Caco-2 (cell line): ENCODE results near the gene EEF1A1. TPM values are rescaled to one million over a fixed set of nuclear protein-coding genes. Genes with fewer than 3 reads are reported as not detected.
"Not testable (repeated sequence)": the region's sequence is repeated elsewhere in the genome, so short reads cannot be mapped to it uniquely, and the experiment has no call there.

Source experiments
- BruUV-seq: library from RNA; stranded (reverse); fragments of 400-500 nt; replicated peaks from 2 replicates; lab custom pipeline; 2021; lab: Mats Ljungman, UMichigan
- CTCF ChIA-PET: fragments of 300-600 bp; sonication (Branson Sonifier 250); formaldehyde crosslinking; loops from one replicate; lab custom pipeline; 2022; ENCODE audit warnings: antibody characterized with exemption; lab: Charles Lee
- POLR2A ChIA-PET: fragments of 300-600 bp; sonication (Branson Sonifier 250); formaldehyde crosslinking; loops from one replicate; lab custom pipeline; 2022; ENCODE audit warnings: antibody characterized with exemption; lab: Charles Lee
- DNase-seq, 2 experiments: peaks; one replicate each; pipeline versions ENCODE4 v3.0.0 to v3.0.0-alpha.2; 2020 to 2022
- H3K27me3 ChIP-seq: replicated peaks from 2 replicates; pipeline ENCODE4 v1.6.0; 2011; ENCODE audit warnings: low read length; ENCODE audit not compliant: control insufficient read depth, insufficient read depth
- H3K36me3 ChIP-seq: 2 replicates; pipeline ENCODE4 v1.5.1; 2011; ENCODE audit warnings: low read length; ENCODE audit not compliant: control insufficient read depth, insufficient read depth
- H3K4me1 ChIP-seq: fragments of 250-450 bp; sonication (Bioruptor Pico); 2 replicates; pipeline ENCODE4 v1.5.1; 2020; ENCODE audit warnings: mild to moderate bottlenecking
- H3K4me3 ChIP-seq: 2 replicates; pipeline ENCODE4 v1.5.1; 2011; ENCODE audit warnings: low read depth, mild to moderate bottlenecking, control low read depth, low read length
- H3K9me3 ChIP-seq: fragments of 250-450 bp; sonication (Bioruptor Pico); 2 replicates; pipeline ENCODE4 v1.5.1; 2020; ENCODE audit warnings: mild to moderate bottlenecking, moderate library complexity
- H3K27ac Mint-ChIP-seq: one replicate; pipeline ENCODE4 v1.8.0; 2022; ENCODE audit warnings: mixed read lengths; ENCODE audit not compliant: unreplicated experiment
- H3K27me3 Mint-ChIP-seq: one replicate; pipeline ENCODE4 v1.8.0; 2022; ENCODE audit warnings: mixed read lengths; ENCODE audit not compliant: insufficient read depth, unreplicated experiment
- H3K36me3 Mint-ChIP-seq: one replicate; pipeline ENCODE4 v1.8.0; 2022; ENCODE audit warnings: mild to moderate bottlenecking, mixed read lengths; ENCODE audit not compliant: insufficient read depth, unreplicated experiment
- H3K4me1 Mint-ChIP-seq: one replicate; pipeline ENCODE4 v1.8.0; 2022; ENCODE audit warnings: low read depth, mixed read lengths; ENCODE audit not compliant: unreplicated experiment
- H3K4me3 Mint-ChIP-seq: one replicate; pipeline ENCODE4 v1.8.0; 2022; ENCODE audit warnings: mild to moderate bottlenecking, moderate library complexity, mixed read lengths; ENCODE audit not compliant: unreplicated experiment
- H3K9me3 Mint-ChIP-seq: one replicate; pipeline ENCODE4 v1.8.0; 2022; ENCODE audit warnings: mixed read lengths; ENCODE audit not compliant: unreplicated experiment
- intact Hi-C: fragments of 100-400 bp; cut with micrococcal nuclease; formaldehyde crosslinking; loops from one replicate; pipeline ENCODE4 v1.10.0; 2022; ENCODE audit not compliant: unreplicated experiment
- total RNA-seq: library from RNA; stranded (reverse); gene quantifications from 2 replicates; pipeline ENCODE4 v1.2.3, GENCODE V29; 2022
- TF ChIP-seq, protein P1 (sequence below), 2 experiments: fragments of 200-600 bp in 1 of 2; IDR thresholded peaks; 1 replicate in 1 of 2; 2 replicates in 1 of 2; pipeline versions ENCODE4 v1.5.1 to v1.8.0; 2011 to 2022; ENCODE audit warnings: antibody characterized with exemption in 1 of 2, control low read depth in 1 of 2, inconsistent platforms in 1 of 2, low read depth in 1 of 2, low read length in 1 of 2, mild to moderate bottlenecking in 1 of 2, moderate library complexity in 1 of 2; ENCODE audit not compliant: insufficient read depth in 1 of 2, severe bottlenecking in 1 of 2, unreplicated experiment in 1 of 2

EEF1A1 gene
- total RNA-seq, 1 experiment from 2014 or later, result 9,491 TPM

DNA sequence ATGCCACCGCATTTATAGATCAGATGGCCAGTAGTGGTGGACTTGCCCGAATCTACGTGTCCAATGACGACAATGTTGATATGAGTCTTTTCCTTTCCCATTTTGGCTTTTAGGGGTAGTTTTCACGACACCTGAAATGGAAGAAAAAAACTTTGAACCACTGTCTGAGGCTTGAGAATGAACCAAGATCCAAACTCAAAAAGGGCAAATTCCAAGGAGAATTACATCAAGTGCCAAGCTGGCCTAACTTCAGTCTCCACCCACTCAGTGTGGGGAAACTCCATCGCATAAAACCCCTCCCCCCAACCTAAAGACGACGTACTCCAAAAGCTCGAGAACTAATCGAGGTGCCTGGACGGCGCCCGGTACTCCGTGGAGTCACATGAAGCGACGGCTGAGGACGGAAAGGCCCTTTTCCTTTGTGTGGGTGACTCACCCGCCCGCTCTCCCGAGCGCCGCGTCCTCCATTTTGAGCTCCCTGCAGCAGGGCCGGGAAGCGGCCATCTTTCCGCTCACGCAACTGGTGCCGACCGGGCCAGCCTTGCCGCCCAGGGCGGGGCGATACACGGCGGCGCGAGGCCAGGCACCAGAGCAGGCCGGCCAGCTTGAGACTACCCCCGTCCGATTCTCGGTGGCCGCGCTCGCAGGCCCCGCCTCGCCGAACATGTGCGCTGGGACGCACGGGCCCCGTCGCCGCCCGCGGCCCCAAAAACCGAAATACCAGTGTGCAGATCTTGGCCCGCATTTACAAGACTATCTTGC lies 725 bp downstream of the EEF1A1 start:
- TF ChIP-seq, protein P1, sequence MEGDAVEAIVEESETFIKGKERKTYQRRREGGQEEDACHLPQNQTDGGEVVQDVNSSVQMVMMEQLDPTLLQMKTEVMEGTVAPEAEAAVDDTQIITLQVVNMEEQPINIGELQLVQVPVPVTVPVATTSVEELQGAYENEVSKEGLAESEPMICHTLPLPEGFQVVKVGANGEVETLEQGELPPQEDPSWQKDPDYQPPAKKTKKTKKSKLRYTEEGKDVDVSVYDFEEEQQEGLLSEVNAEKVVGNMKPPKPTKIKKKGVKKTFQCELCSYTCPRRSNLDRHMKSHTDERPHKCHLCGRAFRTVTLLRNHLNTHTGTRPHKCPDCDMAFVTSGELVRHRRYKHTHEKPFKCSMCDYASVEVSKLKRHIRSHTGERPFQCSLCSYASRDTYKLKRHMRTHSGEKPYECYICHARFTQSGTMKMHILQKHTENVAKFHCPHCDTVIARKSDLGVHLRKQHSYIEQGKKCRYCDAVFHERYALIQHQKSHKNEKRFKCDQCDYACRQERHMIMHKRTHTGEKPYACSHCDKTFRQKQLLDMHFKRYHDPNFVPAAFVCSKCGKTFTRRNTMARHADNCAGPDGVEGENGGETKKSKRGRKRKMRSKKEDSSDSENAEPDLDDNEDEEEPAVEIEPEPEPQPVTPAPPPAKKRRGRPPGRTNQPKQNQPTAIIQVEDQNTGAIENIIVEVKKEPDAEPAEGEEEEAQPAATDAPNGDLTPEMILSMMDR (IDR thresholded peaks at IDR 0.05; ENCODE audit: insufficient read depth in 1 of 2, low read depth in 1 of 2, low read length in 1 of 2, severe bottlenecking in 1 of 2, unreplicated experiment in 1 of 2), result no peak
- peaks cover 12% of the 10 kb centered on the region for H3K36me3 ChIP-seq
- CTCF ChIA-PET, result no interaction called here

DNA sequence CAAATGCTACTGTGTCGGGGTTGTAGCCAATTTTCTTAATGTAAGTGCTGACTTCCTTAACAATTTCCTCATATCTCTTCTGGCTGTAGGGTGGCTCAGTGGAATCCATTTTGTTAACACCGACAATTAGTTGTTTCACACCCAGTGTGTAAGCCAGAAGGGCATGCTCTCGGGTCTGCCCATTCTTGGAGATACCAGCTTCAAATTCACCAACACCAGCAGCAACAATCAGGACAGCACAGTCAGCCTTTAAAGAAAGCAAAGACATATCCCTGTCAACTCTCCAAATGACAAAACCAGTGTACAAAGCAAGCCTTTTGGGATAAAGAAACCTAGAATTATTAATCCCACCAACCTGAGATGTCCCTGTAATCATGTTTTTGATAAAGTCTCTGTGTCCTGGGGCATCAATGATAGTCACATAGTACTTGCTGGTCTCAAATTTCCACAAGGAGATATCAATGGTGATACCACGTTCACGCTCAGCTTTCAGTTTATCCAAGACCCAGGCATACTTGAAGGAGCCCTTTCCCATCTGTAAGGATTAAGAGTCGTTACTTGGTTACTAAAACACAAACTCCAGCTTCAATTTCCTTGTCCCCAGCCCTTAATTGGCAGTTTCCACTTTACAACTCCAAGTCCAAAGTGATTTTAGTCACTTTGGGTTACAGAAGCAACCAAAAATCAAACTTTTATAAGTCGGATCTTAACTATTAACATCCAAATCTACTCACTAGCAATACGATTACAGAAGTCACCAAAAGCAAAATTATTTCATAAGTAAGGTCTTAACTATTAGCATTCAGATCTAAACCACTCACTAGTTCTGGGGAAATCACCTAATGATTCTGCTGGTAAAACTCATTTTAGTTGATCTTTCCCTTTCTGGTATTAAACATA lies 1.6 kb downstream of the EEF1A1 start:
- H3K27me3 Mint-ChIP-seq, H3K27me3 ChIP-seq, H3K9me3 ChIP-seq, DNase-seq, H3K9me3 Mint-ChIP-seq, intact Hi-C loops, H3K4me1 ChIP-seq, CTCF ChIA-PET: not testable (repeated sequence)
- H3K4me1 Mint-ChIP-seq, result peaks cover 11% of the 10 kb centered on the region
- peak overlapping the region; percentile 81 for H3K4me3 Mint-ChIP-seq
- peaks cover 12% of the 10 kb centered on the region for H3K36me3 ChIP-seq
- H3K36me3 Mint-ChIP-seq, result peaks cover 86% of the 10 kb centered on the region
- peak overlapping the region; percentile 76 for H3K4me3 ChIP-seq
- H3K27ac Mint-ChIP-seq, result peak overlapping the region; percentile 98
- TSS peak; percentile 36 for BruUV-seq
- POLR2A ChIA-PET, result interaction anchor here (0.6 to 2.9 kb wide), 3 partner anchors 17 to 68 kb away, joined by 3 to 18 read pairs (median 4); no protein-coding TSS in a partner anchor

More for the DNA sequence above, 725 bp downstream of the EEF1A1 start:
- Histone ChIP-seq H3K9me3 (no peaks in the 10 kb centered on the region), H3K4me3 (peak overlapping the region; percentile 76), H3K27me3 (no peaks in the 10 kb centered on the region), H3K4me1 (peaks cover 8% of the 10 kb centered on the region)
- POLR2A ChIA-PET, result interaction anchor here (0.6 to 4.5 kb wide), 9 partner anchors 16 to 1685 kb away, joined by 3 to 70 read pairs (median 4); partner anchors contain the start of genes MTO1 and SLC17A5
- H3K27me3 Mint-ChIP-seq, result no peaks in the 10 kb centered on the region
- peak overlapping the region; percentile 81 for H3K4me3 Mint-ChIP-seq
- H3K36me3 Mint-ChIP-seq, result peaks cover 78% of the 10 kb centered on the region
- peaks cover 11% of the 10 kb centered on the region for H3K4me1 Mint-ChIP-seq
- no TSS peak for BruUV-seq
- DNase-seq, result peak; percentile 72 to 73
- H3K27ac Mint-ChIP-seq, result peak overlapping the region; percentile 98
- no peaks in the 10 kb centered on the region for H3K9me3 Mint-ChIP-seq
- intact Hi-C loops, result loop anchor here (5.0 kb wide), 1 partner anchor 68 kb away; the partner anchor contains the start of gene CGAS

DNA sequence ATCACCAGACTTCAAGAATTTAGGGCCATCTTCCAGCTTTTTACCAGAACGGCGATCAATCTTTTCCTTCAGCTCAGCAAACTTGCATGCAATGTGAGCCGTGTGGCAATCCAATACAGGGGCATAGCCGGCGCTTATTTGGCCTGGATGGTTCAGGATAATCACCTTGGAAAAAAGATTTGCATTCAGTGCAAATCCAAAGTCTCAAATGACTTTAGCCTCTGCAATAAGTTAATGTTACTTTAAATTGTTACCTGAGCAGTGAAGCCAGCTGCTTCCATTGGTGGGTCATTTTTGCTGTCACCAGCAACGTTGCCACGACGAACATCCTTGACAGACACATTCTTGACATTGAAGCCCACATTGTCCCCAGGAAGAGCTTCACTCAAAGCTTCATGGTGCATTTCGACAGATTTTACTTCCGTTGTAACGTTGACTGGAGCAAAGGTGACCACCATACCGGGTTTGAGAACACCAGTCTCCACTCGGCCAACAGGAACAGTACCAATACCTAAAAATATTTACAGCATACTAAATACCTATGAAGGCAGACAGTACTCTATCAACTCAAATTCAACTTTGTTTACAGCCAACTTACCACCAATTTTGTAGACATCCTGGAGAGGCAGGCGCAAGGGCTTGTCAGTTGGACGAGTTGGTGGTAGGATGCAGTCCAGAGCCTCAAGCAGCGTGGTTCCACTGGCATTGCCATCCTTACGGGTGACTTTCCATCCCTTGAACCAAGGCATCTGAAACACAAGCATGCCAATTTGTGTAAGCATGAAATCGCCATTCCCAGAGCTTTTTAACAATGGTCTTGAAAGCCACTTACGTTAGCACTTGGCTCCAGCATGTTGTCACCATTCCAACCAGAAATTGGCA lies 2.5 kb downstream of the EEF1A1 start:
- Mint-ChIP-seq H3K4me3 (peak overlapping the region; percentile 81), H3K27ac (peak overlapping the region; percentile 98), H3K4me1 (peaks cover 11% of the 10 kb centered on the region), H3K36me3 (peaks cover 95% of the 10 kb centered on the region)
- Histone ChIP-seq H3K36me3 (peaks cover 12% of the 10 kb centered on the region), H3K4me3 (peak overlapping the region; percentile 9; the same call in 1 of the 2 replicates)
- POLR2A ChIA-PET, H3K27me3 Mint-ChIP-seq, H3K27me3 ChIP-seq, DNase-seq, BruUV-seq, H3K9me3 ChIP-seq, H3K4me1 ChIP-seq, H3K9me3 Mint-ChIP-seq, intact Hi-C loops, CTCF ChIA-PET: not testable (repeated sequence)
